SU-DHL-6 (cell line): Measurements from ENCODE around the gene MMAB.

Experiments used
- H2AFZ ChIP-seq: fragments of 200-600 bp; sonication (generic); 2 replicates; pipeline ENCODE4 v1.6.1; 2014; ENCODE audit warnings: low read depth, mild to moderate bottlenecking, moderate library complexity, mixed read lengths, antibody characterized with exemption, low read length; ENCODE audit not compliant: severe bottlenecking
- H3F3A ChIP-seq: fragments of 200-600 bp; shearing (Covaris generic); 2 replicates; pipeline ENCODE4 v1.6.0; 2016; ENCODE audit warnings: antibody characterized with exemption, mild to moderate bottlenecking; ENCODE audit not compliant: insufficient read depth
- H3K27ac ChIP-seq: fragments of 200-600 bp; sonication (generic); 2 replicates; pipeline ENCODE4 v1.5.1; 2016; ENCODE audit warnings: low read depth, mild to moderate bottlenecking, low read length, moderate library complexity, mixed read lengths
- H3K27me3 ChIP-seq: fragments of 200-600 bp; sonication (generic), shearing (Covaris generic); 2 replicates; pipeline ENCODE4 v1.6.0; 2014; ENCODE audit warnings: mild to moderate bottlenecking, low read length
- H3K36me3 ChIP-seq: fragments of 200-600 bp; sonication (generic); 2 replicates; pipeline ENCODE4 v1.6.1; 2014; ENCODE audit warnings: mild to moderate bottlenecking, low read length, mixed read lengths
- H3K4me2 ChIP-seq: fragments of 300-600, 200-600 bp; shearing (Covaris generic), sonication (generic); 2 replicates; pipeline ENCODE4 v1.6.0; 2014; ENCODE audit warnings: low read length, low read depth, mild to moderate bottlenecking; ENCODE audit not compliant: poor library complexity, severe bottlenecking
- H3K4me3 ChIP-seq: fragments of 200-600 bp; sonication (generic); 2 replicates; pipeline ENCODE4 v1.5.1; 2014; ENCODE audit warnings: antibody characterized with exemption, low read length, mild to moderate bottlenecking, mixed read lengths; ENCODE audit not compliant: insufficient read depth, poor library complexity, severe bottlenecking
- H3K79me2 ChIP-seq: fragments of 200-600 bp; sonication (generic); 2 replicates; pipeline ENCODE4 v1.6.1; 2014; ENCODE audit warnings: mild to moderate bottlenecking, low read length, moderate library complexity; ENCODE audit not compliant: insufficient read depth
- H3K9ac ChIP-seq: fragments of 200-600 bp; sonication (generic); 2 replicates; pipeline ENCODE4 v1.7.0; 2014; ENCODE audit warnings: mild to moderate bottlenecking, low read length
- H3K9me2 ChIP-seq: fragments of 200-600 bp; sonication (generic); replicated peaks from 2 replicates; pipeline ENCODE4 v1.6.1; 2014; ENCODE audit warnings: low read length; ENCODE audit not compliant: insufficient read depth
- H3K9me3 ChIP-seq: fragments of 200-600 bp; sonication (generic); 2 replicates; pipeline ENCODE4 v1.6.1; 2014; ENCODE audit warnings: low read length, mixed read lengths; ENCODE audit not compliant: insufficient read depth
- H4K20me1 ChIP-seq: fragments of 200-600 bp; sonication (generic); 2 replicates; pipeline ENCODE4 v1.6.1; 2014; ENCODE audit warnings: low read depth, mild to moderate bottlenecking, antibody characterized with exemption, low read length, moderate library complexity, mixed read lengths
- EZH2phosphoT487 ChIP-seq: fragments of 200-600 bp; sonication (generic), shearing (Covaris generic); conservative IDR thresholded peaks from 2 replicates; pipeline ENCODE4 v1.6.1; 2018; ENCODE audit warnings: mild to moderate bottlenecking, antibody characterized with exemption, low read length, moderate library complexity, mixed read lengths
- TF ChIP-seq, protein P1 (sequence below): fragments of 200-600 bp; sonication (generic); IDR thresholded peaks from one replicate; pipeline ENCODE4 v1.5.1; 2017; ENCODE audit warnings: antibody characterized with exemption, mild to moderate bottlenecking, low read length, moderate library complexity; ENCODE audit not compliant: insufficient read depth, poor library complexity, severe bottlenecking

Gene MMAB

GRCh38 chr12:109606320-109607028 lies 33.2 kb upstream of the MMAB start:
- no peak overlapping the region for H3K27ac ChIP-seq
- TF ChIP-seq, protein P1, sequence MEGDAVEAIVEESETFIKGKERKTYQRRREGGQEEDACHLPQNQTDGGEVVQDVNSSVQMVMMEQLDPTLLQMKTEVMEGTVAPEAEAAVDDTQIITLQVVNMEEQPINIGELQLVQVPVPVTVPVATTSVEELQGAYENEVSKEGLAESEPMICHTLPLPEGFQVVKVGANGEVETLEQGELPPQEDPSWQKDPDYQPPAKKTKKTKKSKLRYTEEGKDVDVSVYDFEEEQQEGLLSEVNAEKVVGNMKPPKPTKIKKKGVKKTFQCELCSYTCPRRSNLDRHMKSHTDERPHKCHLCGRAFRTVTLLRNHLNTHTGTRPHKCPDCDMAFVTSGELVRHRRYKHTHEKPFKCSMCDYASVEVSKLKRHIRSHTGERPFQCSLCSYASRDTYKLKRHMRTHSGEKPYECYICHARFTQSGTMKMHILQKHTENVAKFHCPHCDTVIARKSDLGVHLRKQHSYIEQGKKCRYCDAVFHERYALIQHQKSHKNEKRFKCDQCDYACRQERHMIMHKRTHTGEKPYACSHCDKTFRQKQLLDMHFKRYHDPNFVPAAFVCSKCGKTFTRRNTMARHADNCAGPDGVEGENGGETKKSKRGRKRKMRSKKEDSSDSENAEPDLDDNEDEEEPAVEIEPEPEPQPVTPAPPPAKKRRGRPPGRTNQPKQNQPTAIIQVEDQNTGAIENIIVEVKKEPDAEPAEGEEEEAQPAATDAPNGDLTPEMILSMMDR, result no peak
- no peak for TF ChIP-seq EZH2phosphoT487
- H3K9me2 ChIP-seq, result no peaks in the 10 kb centered on the region
- no peaks in the 10 kb centered on the region for H3K27me3 ChIP-seq
- H3K9ac ChIP-seq, result no peak overlapping the region
- no peak overlapping the region for H2AFZ ChIP-seq
- H3F3A ChIP-seq, result no peaks in the 10 kb centered on the region
- H3K36me3 ChIP-seq, result no peaks in the 10 kb centered on the region
- no peaks in the 10 kb centered on the region for H4K20me1 ChIP-seq
- no peak overlapping the region for H3K4me3 ChIP-seq
- no peaks in the 10 kb centered on the region for H3K79me2 ChIP-seq
- H3K9me3 ChIP-seq, result no peaks in the 10 kb centered on the region
- no peak overlapping the region for H3K4me2 ChIP-seq

- Histone ChIP-seq H4K20me1 (no peaks in the 10 kb centered on the region), H3K4me3 (no peak overlapping the region), H2AFZ (no peak overlapping the region), H3K9ac (no peak overlapping the region), H3K4me2 (no peak overlapping the region), H3K9me3 (no peaks in the 10 kb centered on the region), H3K79me2 (no peaks in the 10 kb centered on the region), H3F3A (no peaks in the 10 kb centered on the region), H3K27me3 (no peaks in the 10 kb centered on the region), H3K9me2 (no peaks in the 10 kb centered on the region), H3K36me3 (no peaks in the 10 kb centered on the region), H3K27ac (no peak overlapping the region)
- TF ChIP-seq EZH2phosphoT487, result no peak
- TF ChIP-seq, protein P1, result no peak
These were observed 32.4 kb upstream of the MMAB start for GRCh38 chr12:109605599-109606228.

GRCh38 chr12:109605016-109605415 lies 31.7 kb upstream of the MMAB start:
- H3K4me2 ChIP-seq, result no peak overlapping the region
- H3K9me2 ChIP-seq, result no peaks in the 10 kb centered on the region
- H2AFZ ChIP-seq, result no peak overlapping the region
- no peaks in the 10 kb centered on the region for H3K9me3 ChIP-seq
- no peaks in the 10 kb centered on the region for H3F3A ChIP-seq
- no peak for TF ChIP-seq EZH2phosphoT487
- TF ChIP-seq, protein P1, result no peak
- no peaks in the 10 kb centered on the region for H3K79me2 ChIP-seq
- H3K9ac ChIP-seq, result no peak overlapping the region
- H4K20me1 ChIP-seq, result no peaks in the 10 kb centered on the region
- H3K27me3 ChIP-seq, result no peaks in the 10 kb centered on the region
- no peak overlapping the region for H3K27ac ChIP-seq
- H3K36me3 ChIP-seq, result no peaks in the 10 kb centered on the region
- H3K4me3 ChIP-seq, result no peak overlapping the region
